Stimulated activated naive CD8-positive, alpha-beta T cell treated with anti-CD3 and anti-CD28 coated beads, Interleukin-15, amount 100 ng/mL, for 72 hours (primary cell): Measurements from ENCODE around the gene SPATA31C2.
"Not testable (repeated sequence)": the region's sequence is repeated elsewhere in the genome, so short reads cannot be mapped to it uniquely, and the experiment has no call there.

Experiments used
- ATAC-seq: fragments of 150-1000 bp; cut with Tn5 transposase; 2 replicates; pipeline ENCODE4 v1.10.0; 2021; ENCODE audit warnings: mild to moderate bottlenecking, moderate library complexity
- DNase-seq, 2 donors: peaks; one replicate each; pipeline ENCODE4 v3.0.0; 2021 to 2022
- H3K27ac Mint-ChIP-seq, 2 donors: one replicate each; pipeline ENCODE4 v1.8.0; 2022; ENCODE audit warnings: mild to moderate bottlenecking in 2 of 2, mixed read lengths in 2 of 2, moderate library complexity in 2 of 2
- H3K27me3 Mint-ChIP-seq: one replicate; pipeline ENCODE4 v1.8.0; 2022; ENCODE audit warnings: mixed read lengths
- H3K4me1 Mint-ChIP-seq: one replicate; pipeline ENCODE4 v1.8.0; 2022; ENCODE audit warnings: mild to moderate bottlenecking, mixed read lengths
- H3K4me3 Mint-ChIP-seq, 2 donors: one replicate each; pipeline ENCODE4 v1.8.0; 2022; ENCODE audit warnings: mild to moderate bottlenecking in 2 of 2, mixed read lengths in 2 of 2, moderate library complexity in 1 of 2
- H3K9me3 Mint-ChIP-seq, 2 donors: one replicate each; pipeline ENCODE4 v1.8.0; 2022; ENCODE audit warnings: mixed read lengths in 2 of 2

The SPATA31C2 gene

GRCh38 chr9:88138375-88138774 lies at the start of gene SPATA31C2:
SPATA31C2 (minus strand) TSS chr9:88138475; CDS start chr9:88138446, 29 bp downstream.
- H3K27me3 Mint-ChIP-seq, result peaks cover 13% of the 10 kb centered on the region
- H3K27ac Mint-ChIP-seq, H3K4me1 Mint-ChIP-seq: not testable (repeated sequence)

GRCh38 chr9:88187631-88188030 lies 49.4 kb upstream of the SPATA31C2 start:
- Mint-ChIP-seq H3K27me3 (peaks cover 34% of the 10 kb centered on the region), H3K27ac (no peak overlapping the region), H3K9me3 (peaks cover 7 to 8% of the 10 kb centered on the region in 2 donors), H3K4me3 (no peak overlapping the region), H3K4me1 (no peaks in the 10 kb centered on the region)
- ATAC-seq (no peak), DNase-seq (no peak)

More at GRCh38 chr9:88138375-88138774, at the start of gene SPATA31C2:
- not testable (repeated sequence) for H3K9me3 Mint-ChIP-seq, H3K4me3 Mint-ChIP-seq, DNase-seq, ATAC-seq

GRCh38 chr9:88186495-88187110 lies 48.3 kb upstream of the SPATA31C2 start:
- no peak overlapping the region for H3K4me3 Mint-ChIP-seq
- H3K27me3 Mint-ChIP-seq, result peaks cover 30% of the 10 kb centered on the region
- H3K27ac Mint-ChIP-seq, result no peak overlapping the region
- no peak for ATAC-seq
- DNase-seq, result no peak
- H3K4me1 Mint-ChIP-seq, result no peaks in the 10 kb centered on the region
- H3K9me3 Mint-ChIP-seq, result peaks cover 7 to 8% of the 10 kb centered on the region in 2 donors

GRCh38 chr9:88184976-88185375 lies 46.7 kb upstream of the SPATA31C2 start:
- Mint-ChIP-seq H3K4me3 (no peak overlapping the region), H3K4me1 (peaks cover 8% of the 10 kb centered on the region), H3K9me3 (peaks cover under 1 to 3% of the 10 kb centered on the region in 2 donors), H3K27ac (no peak overlapping the region), H3K27me3 (peaks cover 37% of the 10 kb centered on the region)
- DNase-seq (no peak), ATAC-seq (no peak)

GRCh38 chr9:88183798-88184495 lies 45.7 kb upstream of the SPATA31C2 start:
- Mint-ChIP-seq H3K27ac (no peak overlapping the region), H3K4me3 (no peak overlapping the region), H3K9me3 (no peaks in the 10 kb centered on the region), H3K4me1 (peaks cover 15% of the 10 kb centered on the region), H3K27me3 (peaks cover 37% of the 10 kb centered on the region)
- no peak for ATAC-seq
- no peak for DNase-seq

GRCh38 chr9:88182501-88182900 lies 44.2 kb upstream of the SPATA31C2 start:
- no peak for DNase-seq
- no peaks in the 10 kb centered on the region for H3K9me3 Mint-ChIP-seq
- no peak overlapping the region for H3K27ac Mint-ChIP-seq
- H3K4me3 Mint-ChIP-seq, result no peak overlapping the region
- peaks cover 22% of the 10 kb centered on the region for H3K4me1 Mint-ChIP-seq
- peaks cover 37% of the 10 kb centered on the region for H3K27me3 Mint-ChIP-seq
- no peak for ATAC-seq

- DNase-seq (no peak), ATAC-seq (no peak)
- H3K27me3 Mint-ChIP-seq, result peaks cover 20% of the 10 kb centered on the region
- no peak overlapping the region for H3K27ac Mint-ChIP-seq
- H3K4me1 Mint-ChIP-seq, result peaks cover 22% of the 10 kb centered on the region
- no peak overlapping the region for H3K4me3 Mint-ChIP-seq
- H3K9me3 Mint-ChIP-seq, result no peaks in the 10 kb centered on the region
Observed at GRCh38 chr9:88180081-88180765, 41.9 kb upstream of the SPATA31C2 start.

- H3K27ac Mint-ChIP-seq, result peak overlapping the region; percentile 23 to 42
- H3K9me3 Mint-ChIP-seq, result no peaks in the 10 kb centered on the region
- H3K4me1 Mint-ChIP-seq, result peaks cover 22% of the 10 kb centered on the region
- peak; percentile 25 to 40 for DNase-seq
- H3K4me3 Mint-ChIP-seq, result peak overlapping the region in 1 of 2 donors; percentile 49
- H3K27me3 Mint-ChIP-seq, result peaks cover 19% of the 10 kb centered on the region
- peak; percentile 84 for ATAC-seq
Observed at GRCh38 chr9:88179062-88179521, 40.8 kb upstream of the SPATA31C2 start.

GRCh38 chr9:88178641-88179040 lies 40.4 kb upstream of the SPATA31C2 start:
- peaks cover 15% of the 10 kb centered on the region for H3K27me3 Mint-ChIP-seq
- H3K9me3 Mint-ChIP-seq, result no peaks in the 10 kb centered on the region
- peak overlapping the region in 1 of 2 donors; percentile 49 for H3K4me3 Mint-ChIP-seq
- H3K4me1 Mint-ChIP-seq, result peaks cover 22% of the 10 kb centered on the region
- peak overlapping the region; percentile 42 to 45 for H3K27ac Mint-ChIP-seq
- ATAC-seq (no peak), DNase-seq (no peak)

- H3K4me1 Mint-ChIP-seq, result peaks cover 22% of the 10 kb centered on the region
- DNase-seq (no peak), ATAC-seq (no peak)
- H3K9me3 Mint-ChIP-seq, result no peaks in the 10 kb centered on the region
- no peak overlapping the region for H3K4me3 Mint-ChIP-seq
- H3K27me3 Mint-ChIP-seq, result peaks cover 8% of the 10 kb centered on the region
- H3K27ac Mint-ChIP-seq, result no peak overlapping the region
Observed at GRCh38 chr9:88177371-88177770, 39.1 kb upstream of the SPATA31C2 start.

GRCh38 chr9:88174324-88174723 lies 36.0 kb upstream of the SPATA31C2 start:
- H3K9me3 Mint-ChIP-seq, result no peaks in the 10 kb centered on the region
- H3K4me3 Mint-ChIP-seq, result no peak overlapping the region
- no peak for ATAC-seq
- no peak for DNase-seq
- no peaks in the 10 kb centered on the region for H3K27me3 Mint-ChIP-seq
- no peak overlapping the region for H3K27ac Mint-ChIP-seq
- peaks cover 11% of the 10 kb centered on the region for H3K4me1 Mint-ChIP-seq

- no peaks in the 10 kb centered on the region for H3K9me3 Mint-ChIP-seq
- DNase-seq (peak; percentile 45 to 60), ATAC-seq (peak; percentile 64)
- peaks cover 2% of the 10 kb centered on the region for H3K4me1 Mint-ChIP-seq
- H3K27me3 Mint-ChIP-seq, result no peaks in the 10 kb centered on the region
- no peak overlapping the region for H3K27ac Mint-ChIP-seq
- no peak overlapping the region for H3K4me3 Mint-ChIP-seq
Observed at GRCh38 chr9:88173378-88173999, 35.2 kb upstream of the SPATA31C2 start.

GRCh38 chr9:88169700-88170099 lies 31.4 kb upstream of the SPATA31C2 start:
- peaks cover 9% of the 10 kb centered on the region for H3K27me3 Mint-ChIP-seq
- H3K4me3 Mint-ChIP-seq, result no peak overlapping the region
- H3K27ac Mint-ChIP-seq, result no peak overlapping the region
- no peaks in the 10 kb centered on the region for H3K9me3 Mint-ChIP-seq
- ATAC-seq (no peak), DNase-seq (no peak)
- H3K4me1 Mint-ChIP-seq, result no peaks in the 10 kb centered on the region

GRCh38 chr9:88168564-88168963 lies 30.3 kb upstream of the SPATA31C2 start:
- Mint-ChIP-seq H3K4me3 (no peak overlapping the region), H3K9me3 (no peaks in the 10 kb centered on the region), H3K27me3 (peaks cover 9% of the 10 kb centered on the region), H3K4me1 (no peaks in the 10 kb centered on the region), H3K27ac (no peak overlapping the region)
- no peak for DNase-seq
- ATAC-seq, result no peak

GRCh38 chr9:88166660-88167059 lies 28.4 kb upstream of the SPATA31C2 start:
- peaks cover 9% of the 10 kb centered on the region for H3K27me3 Mint-ChIP-seq
- H3K9me3 Mint-ChIP-seq, result no peaks in the 10 kb centered on the region
- H3K27ac Mint-ChIP-seq, result no peak overlapping the region
- no peak overlapping the region for H3K4me3 Mint-ChIP-seq
- H3K4me1 Mint-ChIP-seq, result no peaks in the 10 kb centered on the region
- no peak for ATAC-seq
- no peak for DNase-seq
